Motor neuron (in vitro differentiated cells): ENCODE data around the gene ITGB3. TPM values are rescaled to one million over a fixed set of nuclear protein-coding genes. Genes with fewer than 3 reads are reported as not detected.

Source experiments
- ATAC-seq, 8 experiments: fragments of 200-7000 bp; cut with Tn5 transposase; replicated peaks in 6 of 8; 2 replicates each; pipeline ENCODE4 v1.8.0; 2021; ENCODE audit warnings: mild to moderate bottlenecking in 8 of 8, moderate library complexity in 8 of 8
- H3K27ac ChIP-seq, 2 donors: fragments of 250-450 bp; sonication (Bioruptor Pico); 2 replicates each; pipeline ENCODE4 v1.9.0; 2021; ENCODE audit warnings: antibody characterized with exemption in 2 of 2, mild to moderate bottlenecking in 2 of 2, moderate library complexity in 1 of 2
- H3K4me1 ChIP-seq, 2 donors: fragments of 250-450 bp; sonication (Bioruptor Pico); replicated peaks in 1 of 2; 2 replicates each; pipeline ENCODE4 v1.6.1; 2021; ENCODE audit warnings: antibody characterized with exemption in 2 of 2, mild to moderate bottlenecking in 2 of 2, moderate library complexity in 1 of 2
- H3K4me3 ChIP-seq, 5 donors: fragments of 250-450 bp; sonication (Bioruptor Pico); 2 replicates each; pipeline ENCODE4 v1.9.0; 2021; ENCODE audit warnings: antibody characterized with exemption in 5 of 5, mild to moderate bottlenecking in 5 of 5, moderate library complexity in 4 of 5
- WGBS, 10 experiments: fragments of 450-650 bp; shearing (Covaris generic); methylation state at CpG; one replicate each; pipeline ENCODE4 v1.0.0; 2022; 5-methylcytosine and 5-hydroxymethylcytosine counted together
- in situ Hi-C, 9 experiments: fragments of 400-800 bp; cut with MboI; loops; one replicate each; pipeline ENCODE4 v1.15.0; 2021; ENCODE audit warnings: low sequenced_read_pairs in 9 of 9, low pct_unique_long_range_greater_than_20kb in 2 of 9; ENCODE audit not compliant: unreplicated experiment in 9 of 9
- total RNA-seq, 8 experiments: library from RNA; unstranded; fragments of 300-600 nt; gene quantifications; 2 replicates each; pipeline versions ENCODE4 v1.2.3 to v1.2.4, GENCODE V29; 2022

The ITGB3 gene
- total RNA-seq, 8 experiments from 2014 or later: 0.05 to 5.4 (median 0.75) TPM

GRCh38 chr17:47301161-47301560 lies 47.5 kb downstream of the ITGB3 start:
- no peaks in the 10 kb centered on the region for H3K4me1 ChIP-seq
- in situ Hi-C loops: loop anchor here in 1 of 9 experiments (25.0 kb wide), 1 partner anchor 89 kb away; the partner anchor contains the start of gene MYL4
- H3K27ac ChIP-seq: no peak overlapping the region
- ATAC-seq: no peak
- H3K4me3 ChIP-seq: no peak overlapping the region
- WGBS, 10 experiments: 51 to 100% (median 81%) methylated on average over 1 to 3 of the region's 3 CpGs; no CpG with 5 or more reads in 2 of the 10 experiments

DNA sequence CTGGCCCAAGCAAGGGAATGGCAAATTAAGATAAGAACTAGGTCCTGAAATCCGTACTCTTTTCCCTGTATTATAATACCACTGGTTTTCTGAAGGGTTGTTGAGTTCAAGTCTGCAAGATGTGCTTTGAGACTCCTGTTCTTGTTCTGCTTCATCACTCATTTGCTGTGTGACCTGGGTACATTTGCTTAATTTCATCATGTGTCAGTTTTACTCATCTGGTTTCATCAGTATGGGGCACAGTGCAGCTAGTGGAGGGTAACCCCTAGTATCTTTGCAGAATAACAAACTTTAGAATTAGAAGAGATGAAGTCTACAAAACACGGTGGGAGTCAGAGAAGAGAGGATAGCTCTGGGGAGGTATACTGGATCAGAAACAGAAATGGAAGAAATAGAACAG lies 48.2 kb downstream of the ITGB3 start:
- no peak overlapping the region for H3K27ac ChIP-seq
- no peaks in the 10 kb centered on the region for H3K4me1 ChIP-seq
- no peak overlapping the region for H3K4me3 ChIP-seq
- WGBS, 10 experiments: 35 to 100% (median 63%) methylated on average over 1 to 2 of the region's 2 CpGs; no CpG with 5 or more reads in 2 of the 10 experiments
- in situ Hi-C loops: loop anchor here in 1 of 9 experiments (25.0 kb wide), 1 partner anchor 90 kb away; the partner anchor contains the start of gene MYL4
- ATAC-seq: no peak

GRCh38 chr17:47304186-47304585 lies 50.6 kb downstream of the ITGB3 start:
- no peak overlapping the region for H3K27ac ChIP-seq
- no peak for ATAC-seq
- 80% methylated on average over 1 of the region's 1 CpG; no CpG with 5 or more reads in 9 of the 10 experiments for WGBS, 10 experiments
- H3K4me3 ChIP-seq: no peak overlapping the region
- no peaks in the 10 kb centered on the region for H3K4me1 ChIP-seq
- in situ Hi-C loops: loop anchor here in 1 of 9 experiments (25.0 kb wide), 1 partner anchor 92 kb away; the partner anchor contains the start of gene MYL4

DNA sequence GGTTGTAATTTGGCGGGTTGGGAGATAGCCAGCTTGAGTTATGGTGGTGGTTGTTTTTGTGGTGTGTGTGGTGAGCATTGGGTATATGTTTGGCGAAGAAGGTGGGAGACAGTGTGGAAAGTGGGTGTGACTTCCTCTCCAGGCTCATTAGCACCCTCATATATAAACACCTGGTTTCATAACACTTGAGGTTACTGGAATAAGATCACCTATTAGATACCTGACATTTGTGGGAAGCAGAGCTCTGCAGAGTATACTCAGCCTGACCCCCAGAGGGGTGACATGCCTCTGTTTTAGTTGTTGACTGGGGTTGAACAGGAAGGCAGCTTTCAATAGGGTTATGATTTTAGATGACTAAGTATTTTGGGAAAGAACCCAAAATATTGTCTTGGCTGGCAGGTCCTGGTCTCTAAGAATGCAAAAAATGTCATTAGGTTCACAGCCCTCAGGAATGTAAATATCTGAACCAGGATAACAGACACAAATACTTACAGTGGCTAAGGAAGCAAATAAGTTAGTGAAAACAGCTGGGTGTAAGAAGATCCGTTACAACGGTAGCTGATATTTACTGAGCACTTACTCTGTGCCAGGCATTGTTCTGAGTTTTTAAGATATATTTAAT lies 51.8 kb downstream of the ITGB3 start:
- peak in 2 of 8 experiments; percentile 50 to 71 for ATAC-seq
- Histone ChIP-seq H3K27ac (no peak overlapping the region), H3K4me3 (no peak overlapping the region), H3K4me1 (no peaks in the 10 kb centered on the region)
- in situ Hi-C loops: loop anchor here in 1 of 9 experiments (25.0 kb wide), 1 partner anchor 93 kb away; the partner anchor contains the start of gene MYL4
- WGBS, 10 experiments: 0 to 100% (median 79%) methylated on average over 1 to 4 of the region's 4 CpGs; no CpG with 5 or more reads in 1 of the 10 experiments

- Histone ChIP-seq H3K4me3 (no peak overlapping the region), H3K27ac (no peak overlapping the region), H3K4me1 (no peaks in the 10 kb centered on the region)
- in situ Hi-C loops: loop anchor here in 3 of 9 experiments (5.0 to 25.0 kb wide), 3 partner anchors 75 to 98 kb away; partner anchors contain the start of gene MYL4 (in 1 of the 3)
- ATAC-seq: no peak
- 0 to 93% (median 76%) methylated on average over 1 to 3 of the region's 4 CpGs; no CpG with 5 or more reads in 6 of the 10 experiments for WGBS, 10 experiments
Measured at GRCh38 chr17:47310186-47310733, 56.6 kb downstream of the ITGB3 start.

DNA sequence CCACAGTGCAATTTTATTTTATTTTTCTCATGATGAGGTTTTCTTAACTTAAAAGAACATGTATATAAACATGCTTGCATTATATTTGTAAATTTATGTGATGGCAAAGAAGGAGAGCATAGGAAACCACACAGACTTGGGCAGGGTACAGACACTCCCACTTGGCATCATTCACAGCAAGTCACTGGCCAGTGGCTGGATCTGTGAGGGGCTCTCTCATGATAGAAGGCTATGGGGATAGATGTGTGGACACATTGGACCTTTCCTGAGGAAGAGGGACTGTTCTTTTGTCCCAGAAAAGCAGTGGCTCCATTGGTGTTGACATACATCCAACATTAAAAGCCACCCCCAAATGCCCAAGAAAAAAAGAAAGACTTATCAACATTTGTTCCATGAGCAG lies 57.8 kb downstream of the ITGB3 start:
- Histone ChIP-seq H3K27ac (no peak overlapping the region), H3K4me1 (peaks cover 0 to 3% of the 10 kb centered on the region in 2 donors), H3K4me3 (no peak overlapping the region)
- in situ Hi-C loops: loop anchor here in 3 of 9 experiments (5.0 to 25.0 kb wide), 3 partner anchors 77 to 99 kb away; partner anchors contain the start of gene MYL4 (in 1 of the 3)
- no peak for ATAC-seq

- Histone ChIP-seq H3K4me3 (no peak overlapping the region), H3K27ac (no peak overlapping the region), H3K4me1 (peaks cover 0 to 3% of the 10 kb centered on the region in 2 donors)
- WGBS, 10 experiments: 0 to 100% (median 27%) methylated on average over 1 to 6 of the region's 7 CpGs
- in situ Hi-C loops: loop anchor here in 2 of 9 experiments (10.0 to 25.0 kb wide), 2 partner anchors 81 to 103 kb away; partner anchors contain the start of gene MYL4 (in 1 of the 2)
- peak; percentile 46 to 86 (median 72) for ATAC-seq
Measured at GRCh38 chr17:47315451-47316266, 62.0 kb downstream of the ITGB3 start.

DNA sequence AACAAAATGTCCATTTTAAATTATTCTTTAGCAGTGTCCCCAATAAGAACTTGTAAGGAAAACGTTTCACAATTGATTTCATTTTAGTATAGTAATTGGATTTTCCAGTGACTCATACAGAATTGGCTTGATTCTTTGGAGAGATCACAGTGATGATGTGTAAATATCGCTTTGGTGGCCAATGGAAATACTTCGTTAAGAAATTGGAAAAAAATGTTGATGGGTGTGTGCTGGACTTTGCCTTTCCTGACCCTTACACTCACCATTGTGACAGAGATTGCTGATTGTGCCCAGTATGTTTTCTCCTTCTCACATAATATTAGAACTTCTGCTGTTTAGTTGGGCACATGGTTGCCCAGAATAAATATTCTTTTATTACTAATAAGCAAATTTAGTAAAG lies 62.7 kb downstream of the ITGB3 start:
- 0 to 100% (median 45%) methylated on average over 1 to 3 of the region's 3 CpGs; no CpG with 5 or more reads in 1 of the 10 experiments for WGBS, 10 experiments

DNA sequence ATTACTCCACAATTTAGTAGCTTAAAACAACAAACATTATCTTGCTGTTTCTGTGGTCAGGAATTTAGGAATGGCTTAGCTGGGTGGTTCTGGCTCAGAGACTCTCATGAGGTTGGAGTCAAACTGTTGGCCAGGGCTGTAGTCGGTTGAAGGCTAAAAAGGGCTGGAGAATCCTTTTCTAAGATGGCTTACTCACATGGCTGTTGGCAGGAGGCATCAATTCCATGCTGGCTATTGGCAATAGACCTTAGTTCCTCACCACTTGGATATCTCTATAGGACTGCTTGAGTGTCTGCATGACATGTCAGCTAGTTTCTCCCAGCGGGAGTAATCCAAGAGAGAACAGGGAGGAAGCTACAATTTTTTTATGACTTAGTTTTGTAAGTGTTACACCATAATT lies 63.5 kb downstream of the ITGB3 start:
- no peak overlapping the region for H3K4me3 ChIP-seq

More for the DNA sequence above, 62.7 kb downstream of the ITGB3 start:
- peaks cover 0 to 3% of the 10 kb centered on the region in 2 donors for H3K4me1 ChIP-seq
- H3K27ac ChIP-seq: no peak overlapping the region
- no peak overlapping the region for H3K4me3 ChIP-seq
- in situ Hi-C loops: loop anchor here in 2 of 9 experiments (10.0 to 25.0 kb wide), 2 partner anchors 82 to 104 kb away; partner anchors contain the start of gene MYL4 (in 1 of the 2)
- peak in 2 of 8 experiments; percentile 88 to 89 for ATAC-seq

GRCh38 chr17:47318197-47318918 lies 64.7 kb downstream of the ITGB3 start:
- Histone ChIP-seq H3K27ac (no peak overlapping the region), H3K4me1 (peaks cover 0 to 3% of the 10 kb centered on the region in 2 donors), H3K4me3 (no peak overlapping the region)
- ATAC-seq: no peak
- 67 to 100% (median 83%) methylated on average over 1 to 3 of the region's 3 CpGs; no CpG with 5 or more reads in 2 of the 10 experiments for whole genome bisulfite sequencing, 10 experiments
- in situ Hi-C loops: loop anchor here in 2 of 9 experiments (10.0 to 25.0 kb wide), 2 partner anchors 84 to 106 kb away; partner anchors contain the start of gene MYL4 (in 1 of the 2)

More for the DNA sequence above, 63.5 kb downstream of the ITGB3 start:
- no peak overlapping the region for H3K27ac ChIP-seq
- no peak for ATAC-seq
- WGBS, 10 experiments: 0 to 82% (median 60%) methylated on average over 1 to 2 of the region's 2 CpGs; no CpG with 5 or more reads in 2 of the 10 experiments
- in situ Hi-C loops: loop anchor here in 2 of 9 experiments (10.0 to 25.0 kb wide), 2 partner anchors 82 to 105 kb away; partner anchors contain the start of gene MYL4 (in 1 of the 2)
- peaks cover 0 to 3% of the 10 kb centered on the region in 2 donors for H3K4me1 ChIP-seq

DNA sequence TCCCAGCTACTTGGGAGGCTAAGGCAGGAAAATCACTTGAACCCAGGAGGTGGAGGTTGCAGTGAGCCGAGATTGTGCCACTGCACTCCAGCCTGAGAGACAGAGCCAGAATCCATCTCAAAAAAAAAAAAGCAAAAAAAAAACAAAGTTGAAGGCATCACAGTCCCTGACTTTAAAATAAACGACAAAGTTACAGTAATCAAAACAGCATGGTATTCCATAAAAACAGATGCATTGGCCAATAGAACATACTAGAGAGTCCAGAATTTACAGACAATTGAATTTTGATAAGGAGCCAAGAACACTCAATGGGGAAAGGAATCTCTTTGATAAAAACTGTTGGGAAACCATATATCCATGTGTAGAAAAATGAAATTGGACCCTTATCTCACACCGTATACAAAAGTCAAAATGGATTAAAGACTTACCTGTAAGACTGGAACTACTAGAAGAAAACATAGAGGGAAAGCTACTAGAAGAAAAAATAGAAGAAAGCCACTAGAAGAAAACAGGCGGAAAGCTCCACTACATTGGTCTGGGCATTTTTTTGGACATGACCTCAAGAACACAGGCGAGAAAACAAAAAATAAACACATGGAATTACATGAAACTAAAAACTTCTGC lies 67.4 kb downstream of the ITGB3 start:
- Histone ChIP-seq H3K4me1 (no peaks in the 10 kb centered on the region), H3K27ac (no peak overlapping the region), H3K4me3 (no peak overlapping the region)
- no peak for ATAC-seq
- 51 to 86% (median 75%) methylated on average over 3 to 5 of the region's 5 CpGs for WGBS, 10 experiments
- in situ Hi-C loops: loop anchor here in 1 of 9 experiments (25.0 kb wide), 1 partner anchor 109 kb away; the partner anchor contains the start of gene MYL4
